Measurements from ENCODE around the gene SMYD4.
A peak's percentile ranks its signal among the peaks of the same experiment; 100 is the strongest.
"Not testable (repeated sequence)": the region's sequence is repeated elsewhere in the genome, so short reads cannot be mapped to it uniquely, and the experiment has no call there.

Gene SMYD4

GRCh38 chr17:1753767-1754429, 75.8 kb downstream of the SMYD4 start:
- no peak for DNase-seq

- no peak for DNase-seq
These were observed 77.1 kb downstream of the SMYD4 start for GRCh38 chr17:1752425-1753262.

DNA sequence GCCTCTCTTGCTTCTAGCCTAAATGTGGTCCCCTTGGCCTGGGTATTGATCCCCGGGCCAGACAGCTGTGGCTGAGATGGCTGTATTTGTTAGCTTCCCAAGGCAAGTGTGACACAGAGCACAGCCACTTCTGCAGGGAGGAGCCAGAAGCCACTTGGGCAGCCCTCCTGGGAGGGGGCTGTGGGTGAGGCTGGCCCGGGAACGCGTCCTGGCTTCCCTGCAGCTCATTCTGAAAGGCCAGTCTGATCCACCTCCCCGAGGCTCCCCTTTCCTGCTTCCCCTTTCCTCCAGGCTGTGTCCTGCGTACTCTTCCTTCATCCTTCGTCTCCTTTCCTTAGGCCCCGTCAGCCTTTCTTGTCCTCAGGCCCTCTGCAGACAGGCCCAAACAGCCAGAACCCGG, 79.1 kb downstream of the SMYD4 start:
- no peak for DNase-seq

- no peak for DNase-seq
These were observed 82.6 kb downstream of the SMYD4 start for GRCh38 chr17:1746975-1747543.

- DNase-seq = no peak
These were observed 84.1 kb downstream of the SMYD4 start for GRCh38 chr17:1745513-1746020.

DNA sequence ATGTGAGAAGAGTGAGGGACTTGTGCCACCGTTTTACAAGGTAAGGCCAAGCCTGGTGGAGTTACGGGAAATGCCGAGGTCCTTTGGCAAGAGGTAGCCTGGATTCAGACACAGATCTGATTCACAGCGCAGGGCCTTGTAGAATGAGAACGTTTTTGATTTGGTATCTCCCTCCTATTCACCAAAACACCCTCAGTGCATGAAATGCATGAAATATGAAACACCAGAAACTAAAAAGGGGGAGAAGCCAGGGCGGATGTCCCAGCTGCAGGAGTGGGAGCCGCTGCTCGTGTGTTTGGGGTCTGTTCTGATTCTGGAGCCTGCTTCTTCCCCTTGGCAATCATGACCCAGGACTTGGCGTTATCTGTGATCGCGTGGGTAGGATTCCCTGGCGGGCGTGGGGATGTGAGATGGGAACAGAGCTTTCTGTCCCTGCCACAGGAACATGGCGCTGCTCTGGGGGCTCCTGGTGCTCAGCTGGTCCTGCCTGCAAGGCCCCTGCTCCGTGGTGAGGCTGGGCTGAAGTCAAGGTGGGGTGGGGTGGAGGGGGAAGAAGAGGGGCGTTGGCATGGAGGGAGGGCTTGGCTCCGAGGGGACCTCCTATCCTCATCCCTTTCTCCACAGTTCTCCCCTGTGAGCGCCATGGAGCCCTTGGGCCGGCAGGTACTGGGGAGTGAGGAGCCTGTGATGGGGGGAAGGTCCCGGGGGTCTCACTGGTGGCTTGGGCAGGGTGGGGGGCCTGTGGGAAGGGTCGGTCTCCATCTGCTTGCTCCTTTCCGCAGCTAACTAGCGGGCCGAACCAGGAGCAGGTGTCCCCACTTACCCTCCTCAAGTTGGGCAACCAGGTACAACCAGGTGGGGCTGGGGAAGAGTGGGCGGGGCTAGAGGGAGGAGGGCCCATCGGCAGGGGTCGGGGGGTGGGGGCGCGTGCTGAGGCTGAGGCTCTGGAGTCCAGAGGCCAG, 84.9 kb downstream of the SMYD4 start:
- no peak for DNase-seq

DNA sequence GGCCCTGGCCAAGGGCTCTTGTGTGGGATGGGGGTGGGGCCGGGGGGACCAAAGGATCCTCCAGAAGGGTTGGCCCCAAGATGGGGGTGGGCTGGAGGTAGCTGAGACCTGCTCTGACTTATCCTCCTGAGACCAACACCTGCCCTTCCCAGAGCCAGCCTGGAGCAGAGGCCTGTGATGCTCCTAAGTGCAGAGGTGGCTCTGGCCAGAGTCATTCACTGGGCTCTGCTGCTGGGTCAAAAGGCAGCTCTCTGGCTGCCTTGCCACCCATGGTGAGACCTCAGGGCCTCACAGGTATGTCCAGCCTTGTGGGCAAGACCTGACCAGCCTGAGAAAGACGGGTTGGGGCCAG, 86.6 kb downstream of the SMYD4 start:
- no peak for DNase-seq

- no peak for DNase-seq
These were observed 87.2 kb downstream of the SMYD4 start, which contains the start of gene SERPINF2 for GRCh38 chr17:1742371-1743087. Gene SERPINF2 (plus strand): TSS chr17:1742871. CDS start chr17:1744996, 2,125 bp downstream.

GRCh38 chr17:1741899-1742298, 87.8 kb downstream of the SMYD4 start:
- not testable (repeated sequence) for DNase-seq

DNA sequence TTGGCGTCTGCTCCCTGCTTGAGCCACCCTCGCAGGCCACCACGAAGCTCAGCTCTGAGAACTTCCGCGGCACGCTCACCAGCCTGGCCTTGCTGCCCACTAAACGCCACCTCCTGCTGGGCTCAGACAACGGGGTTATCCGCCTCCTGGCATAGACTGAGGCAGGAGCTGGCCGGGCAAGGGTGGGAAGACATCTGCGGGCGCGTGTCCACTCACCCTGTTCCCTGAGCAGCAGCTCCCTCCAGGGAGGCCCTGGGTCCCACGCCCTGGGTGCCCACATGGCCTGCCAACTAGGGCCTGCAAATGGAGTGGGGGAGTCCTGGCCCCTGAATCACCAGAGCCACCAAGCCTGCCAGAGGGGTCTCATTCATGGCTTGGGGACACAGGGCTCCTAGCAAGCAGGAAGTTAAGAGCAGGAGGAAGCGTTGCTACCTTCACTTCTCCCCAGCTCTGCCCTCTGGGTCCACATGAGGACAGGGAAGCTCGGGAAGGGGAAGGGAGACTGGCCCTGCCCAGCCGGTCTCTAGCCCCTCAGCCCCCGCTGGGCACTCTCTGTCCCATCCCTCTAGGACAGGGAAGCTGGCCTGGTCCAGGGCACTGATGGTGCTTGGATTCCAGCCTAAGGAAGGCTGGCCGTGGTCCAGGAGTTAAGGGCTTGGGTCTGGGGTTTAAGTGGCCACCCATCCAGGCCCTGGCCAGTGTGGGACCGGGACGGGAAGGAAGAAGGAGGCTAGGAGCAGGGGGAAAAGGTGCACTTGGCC, 92.0 kb downstream of the SMYD4 start:
- DNase-seq = no peak

DNA sequence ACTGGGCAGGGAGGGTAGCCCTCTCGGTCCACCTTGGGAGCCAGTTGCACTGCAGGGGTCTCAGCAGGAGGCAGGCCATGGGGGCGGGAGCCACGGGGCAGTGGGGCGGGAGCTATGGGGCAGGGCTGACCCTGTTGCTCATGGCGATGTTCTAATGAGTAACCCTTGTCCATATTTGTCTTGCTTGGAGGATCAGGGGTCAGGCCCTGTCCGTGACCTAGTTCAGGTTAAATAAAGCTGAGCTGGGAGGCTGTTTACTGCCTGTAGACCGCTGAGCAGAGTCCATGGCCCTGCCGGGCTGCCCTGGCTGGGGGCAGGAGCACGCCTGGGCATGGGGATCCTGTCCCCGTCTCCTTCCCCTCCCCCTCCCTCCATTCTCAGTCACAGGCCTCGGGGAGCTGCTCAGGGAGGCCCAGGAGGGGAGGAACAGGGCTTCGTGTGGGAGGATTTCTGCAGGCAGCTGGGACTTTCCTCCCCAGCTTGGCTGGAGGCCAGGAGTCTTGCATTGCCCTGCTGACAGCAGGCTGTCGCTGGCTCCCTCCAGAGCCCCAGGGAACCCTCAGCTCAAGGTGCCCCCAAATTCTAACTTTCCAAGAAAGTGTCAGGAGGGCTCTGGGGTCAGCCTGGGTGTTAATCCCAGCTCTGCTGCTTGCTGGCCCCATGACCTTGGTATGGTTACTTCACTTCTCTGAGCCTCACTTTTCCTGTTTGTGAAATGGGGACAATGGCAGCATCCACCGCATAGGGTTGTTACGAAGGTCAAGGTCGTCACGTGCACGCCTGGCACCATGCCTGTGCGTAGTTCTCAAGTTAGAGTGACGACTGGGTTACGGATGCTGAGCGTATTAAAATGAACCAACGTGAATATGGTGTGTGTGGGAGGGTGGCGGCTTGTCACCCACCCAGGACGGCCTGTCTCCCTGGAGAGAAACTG, 93.1 kb downstream of the SMYD4 start:
- DNase-seq = no peak

DNA sequence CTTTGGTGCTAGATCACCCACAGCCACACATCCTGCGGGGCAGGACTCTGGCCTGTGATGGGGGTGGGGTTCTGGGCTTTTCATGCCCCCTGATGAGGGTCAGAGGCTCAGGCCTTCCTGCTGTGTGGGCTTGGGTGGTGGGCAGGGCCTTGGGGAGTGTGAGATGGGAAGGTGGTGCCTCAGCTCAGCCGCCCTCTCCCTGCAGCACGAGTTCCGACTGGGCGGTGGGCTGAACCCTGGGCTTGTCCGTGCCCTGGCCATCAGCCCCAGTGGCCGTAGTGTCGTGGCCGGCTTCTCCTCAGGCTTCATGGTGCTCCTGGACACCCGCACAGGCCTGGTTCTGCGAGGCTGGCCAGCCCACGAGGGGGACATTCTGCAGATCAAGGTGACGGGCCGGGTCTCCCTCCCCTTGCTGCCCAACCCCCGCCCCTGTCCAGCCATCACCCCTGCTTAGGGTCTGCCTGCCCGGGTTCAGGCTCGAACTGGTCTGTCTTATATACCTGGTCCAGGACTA, 93.8 kb downstream of the SMYD4 start:
- no peak for DNase-seq

DNA sequence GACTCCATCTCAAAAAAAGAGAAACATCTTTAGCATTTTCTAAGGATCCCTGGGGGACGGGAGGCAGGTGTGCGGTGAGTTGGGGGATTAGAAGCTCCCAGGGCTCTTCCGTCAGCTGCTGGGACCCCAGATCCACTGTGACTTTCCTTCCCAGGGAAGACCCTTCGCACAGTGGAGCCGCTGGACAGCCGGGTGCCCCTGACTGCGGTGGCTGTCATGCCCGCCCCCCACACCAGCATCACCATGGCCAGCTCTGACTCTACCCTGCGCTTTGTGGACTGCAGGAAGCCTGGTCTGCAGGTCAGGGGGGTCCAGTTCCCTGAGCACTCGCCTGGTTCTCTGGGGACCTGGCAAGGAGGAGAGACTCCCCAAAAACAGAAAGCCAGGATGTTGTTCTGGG, 94.3 kb downstream of the SMYD4 start:
- DNase-seq = no peak

DNA sequence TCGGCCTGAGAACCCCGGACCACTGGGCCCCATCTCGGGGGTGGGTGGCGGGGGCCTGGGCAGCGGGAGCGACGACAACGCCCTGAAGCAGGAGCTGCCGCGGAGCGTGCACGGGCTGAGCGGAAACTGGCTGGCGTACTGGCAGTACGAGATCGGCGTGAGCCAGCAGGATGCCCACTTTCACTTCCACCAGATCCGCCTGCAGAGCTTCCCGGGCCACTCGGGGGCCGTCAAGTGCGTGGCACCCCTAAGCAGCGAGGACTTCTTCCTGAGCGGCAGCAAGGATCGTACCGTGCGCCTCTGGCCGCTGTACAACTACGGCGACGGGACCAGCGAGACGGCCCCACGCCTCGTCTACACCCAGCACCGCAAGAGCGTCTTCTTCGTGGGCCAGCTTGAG, 95.9 kb downstream of the SMYD4 start:
- DNase-seq = no peak

DNA sequence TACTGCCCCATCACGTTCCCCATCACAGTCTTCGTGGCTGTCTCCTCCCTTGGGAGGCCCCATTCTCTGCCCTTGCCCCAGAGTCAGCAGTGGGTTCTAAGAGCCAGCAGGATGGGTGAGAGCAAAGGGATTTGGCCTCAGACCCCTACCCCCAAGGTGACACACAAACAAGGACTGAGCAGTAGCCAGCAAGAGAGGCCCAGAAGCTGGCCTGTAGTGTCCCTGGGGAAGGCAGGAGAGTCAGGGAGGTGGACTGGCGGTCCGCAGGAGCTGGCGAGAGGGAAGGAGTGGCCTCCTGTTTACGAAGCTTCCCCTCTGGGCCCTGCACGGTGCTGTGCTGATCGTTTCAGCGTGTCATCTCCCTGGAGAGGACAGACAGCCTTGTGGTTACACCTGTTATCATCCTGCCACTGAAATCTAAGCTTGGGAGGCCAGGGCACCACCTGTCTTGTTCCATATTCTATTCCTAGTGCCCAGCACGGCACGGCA, 96.8 kb downstream of the SMYD4 start:
- no peak for DNase-seq

- DNase-seq = no peak
These were observed 97.4 kb downstream of the SMYD4 start for GRCh38 chr17:1732241-1732832.

DNA sequence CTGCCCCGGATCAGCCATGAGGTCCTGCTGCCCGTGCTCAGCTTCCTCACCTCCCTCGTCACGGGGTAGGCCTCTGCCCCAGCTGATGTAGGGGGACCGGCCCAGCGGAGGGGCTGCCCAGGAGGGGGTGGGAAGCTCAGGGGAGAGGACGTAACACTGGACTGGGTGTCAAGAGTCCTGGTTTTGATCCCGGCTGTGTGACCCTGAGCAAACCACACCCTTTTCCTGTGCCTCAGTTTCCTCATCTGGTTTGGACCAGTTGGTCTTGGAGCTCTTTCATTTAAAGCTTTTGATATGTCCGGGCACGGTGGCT, 98.6 kb downstream of the SMYD4 start:
- DNase-seq = no peak

DNA sequence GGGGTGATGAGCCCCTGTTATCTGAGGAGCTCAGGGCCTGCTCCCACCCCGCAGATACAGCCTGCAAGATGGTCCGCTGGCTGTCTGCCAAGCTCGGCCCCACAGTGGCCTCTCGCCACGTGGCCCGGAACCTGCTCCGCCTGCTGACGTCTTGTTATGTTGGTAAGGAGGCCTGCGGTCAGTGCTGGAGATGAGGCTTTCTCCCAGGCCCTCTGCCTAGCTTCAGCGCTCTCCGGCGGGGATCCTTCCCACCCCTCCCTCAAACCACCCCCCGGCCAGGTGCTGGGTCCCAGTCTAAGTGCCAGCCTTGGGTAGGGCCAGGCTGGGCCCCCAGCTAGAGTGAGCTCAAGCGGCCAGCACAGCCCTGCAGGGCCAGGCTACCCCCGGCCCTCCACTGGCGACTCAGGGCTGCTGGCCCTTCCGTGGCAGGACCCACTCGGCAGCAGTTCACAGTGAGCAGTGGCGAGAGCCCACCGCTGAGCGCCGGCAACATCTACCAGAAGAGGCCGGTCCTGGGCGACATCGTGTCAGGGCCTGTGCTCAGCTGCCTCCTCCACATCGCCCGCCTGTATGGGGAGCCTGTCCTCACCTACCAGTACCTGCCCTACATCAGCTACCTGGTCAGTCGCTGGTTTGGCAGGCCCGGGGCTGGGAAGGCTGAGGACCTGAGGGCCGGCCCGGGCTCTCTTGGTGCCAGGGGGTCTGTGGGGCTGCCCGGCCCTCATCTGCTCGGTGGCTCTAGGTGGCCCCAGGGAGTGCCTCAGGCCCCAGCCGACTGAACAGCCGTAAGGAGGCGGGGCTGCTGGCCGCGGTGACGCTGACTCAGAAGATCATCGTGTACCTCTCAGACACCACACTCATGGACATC, 99.1 kb downstream of the SMYD4 start:
- DNase-seq = peak; percentile 41

Data from T1000 (cell line).